ENCODE measurements around the gene ABR. TPM values are rescaled to one million over a fixed set of nuclear protein-coding genes. Genes with fewer than 3 reads are reported as not detected.

Gene ABR
- polyA plus RNA-seq, 3 donors, result 19.8 to 160 (median 26.0) TPM

DNA sequence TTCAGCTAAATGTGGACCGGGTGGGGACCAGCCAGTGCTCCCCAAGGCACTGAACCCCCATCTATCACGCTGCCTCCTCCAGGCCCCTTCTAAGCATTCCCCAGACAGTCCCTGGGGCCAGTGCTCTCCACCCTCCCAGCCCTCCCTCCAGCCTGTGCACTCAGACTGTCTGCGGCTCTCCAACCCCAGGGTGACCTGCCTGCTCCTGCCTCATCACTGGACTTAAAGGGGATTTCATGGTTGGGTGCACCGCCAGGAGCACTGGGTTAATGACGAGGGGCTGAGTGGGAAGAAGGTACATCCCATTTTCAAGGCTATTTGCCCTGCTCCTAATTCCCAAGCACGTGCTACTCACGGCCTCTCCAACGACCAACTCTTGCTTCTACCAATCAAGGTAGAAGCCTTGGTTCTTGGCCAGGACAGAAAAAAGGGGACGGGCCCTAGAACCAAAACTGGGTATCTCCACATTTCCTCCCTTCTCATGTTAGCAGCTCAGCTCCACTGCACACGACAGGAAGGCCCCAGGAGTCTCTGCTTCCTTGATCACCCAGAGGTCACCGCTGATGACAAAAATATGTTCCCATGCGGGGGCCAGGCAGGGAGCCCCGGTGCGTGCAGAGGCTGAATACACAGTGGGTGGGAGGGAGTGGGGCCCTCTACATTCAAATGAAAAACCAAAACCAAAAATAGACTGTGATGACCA, 3.5 kb upstream of the ABR start:
- Histone ChIP-seq H3K4me1 (ENCODE audit: control insufficient read depth in 1 of 2, insufficient read depth in 2 of 2, low read length in 2 of 2) (peaks cover 41 to 54% of the 10 kb centered on the region in 2 donors), H2AFZ (ENCODE audit: insufficient read depth, low read depth, low read length, poor library complexity, severe bottlenecking) (no peak overlapping the region), H3K27me3 (ENCODE audit: control insufficient read depth in 2 of 2, insufficient read depth in 2 of 2, low read length in 2 of 2) (peaks cover 0 to 2% of the 10 kb centered on the region in 2 donors), H4K20me1 (ENCODE audit: insufficient read depth, low read length) (peaks cover 93% of the 10 kb centered on the region), H3K4me2 (replicated peaks; ENCODE audit: extremely low read depth, low read length, poor library complexity, severe bottlenecking) (no peak overlapping the region), H3K79me2 (ENCODE audit: insufficient read depth, low read length) (peaks cover 71% of the 10 kb centered on the region), H3K9ac (ENCODE audit: insufficient read depth, low read length, poor library complexity, severe bottlenecking) (no peak overlapping the region), H3K27ac (ENCODE audit: low read depth in 1 of 2, low read length in 2 of 2) (no peak overlapping the region), H3K36me3 (replicated peaks in 1 of 2; ENCODE audit: control insufficient read depth in 1 of 2, insufficient read depth in 2 of 2, low read length in 2 of 2) (no peaks in the 10 kb centered on the region), H3K4me3 (replicated peaks in 1 of 3; ENCODE audit: low read depth in 2 of 3, low read length in 3 of 3) (no peak overlapping the region), H3K9me3 (replicated peaks in 1 of 2; ENCODE audit: control insufficient read depth in 1 of 2, insufficient read depth in 1 of 2, low read length in 2 of 2) (no peaks in the 10 kb centered on the region)
- intact Hi-C loops (cut with micrococcal nuclease), result no loop called here
- Mint-ChIP-seq H3K27me3 (ENCODE audit: low read depth in 3 of 3) (peaks cover 0 to 16% (median 3%) of the 10 kb centered on the region in 3 donors), H3K36me3 (peaks cover 16% of the 10 kb centered on the region in 2 donors), H3K4me1 (peaks cover 46% of the 10 kb centered on the region), H3K4me3 (no peak overlapping the region), H3K27ac (peak overlapping the region in 1 of 7 donors; percentile 40), H3K9me3 (peaks cover 0 to 2% (median 0%) of the 10 kb centered on the region in 7 donors)
- WGBS (ENCODE audit: insufficient coverage), result 35% methylated on average over 6 of the region's 14 CpGs
- DNase-seq, result peak in 1 of 3 donors; percentile 40
- no peak for TF ChIP-seq CTCF (IDR thresholded peaks at IDR 0.05)

GRCh38 chr17:1182811-1183170, 3.0 kb upstream of the ABR start:
- peaks cover 76% of the 10 kb centered on the region for H3K79me2 ChIP-seq (ENCODE audit: insufficient read depth, low read length)
- Mint-ChIP-seq H3K9me3 (peaks cover 0 to 2% (median 0%) of the 10 kb centered on the region in 7 donors), H3K27me3 (ENCODE audit: low read depth in 3 of 3) (peaks cover 0 to 19% (median 3%) of the 10 kb centered on the region in 3 donors), H3K4me1 (peaks cover 44% of the 10 kb centered on the region), H3K27ac (no peak overlapping the region), H3K4me3 (no peak overlapping the region), H3K36me3 (peaks cover 17% of the 10 kb centered on the region in 2 donors)
- no peak for TF ChIP-seq CTCF (IDR thresholded peaks at IDR 0.05)
- H3K27me3 ChIP-seq (ENCODE audit: control insufficient read depth in 2 of 2, insufficient read depth in 2 of 2, low read length in 2 of 2), result peaks cover 0 to 2% of the 10 kb centered on the region in 2 donors
- DNase-seq, result no peak
- H3K4me1 ChIP-seq (ENCODE audit: control insufficient read depth in 1 of 2, insufficient read depth in 2 of 2, low read length in 2 of 2), result peaks cover 36 to 54% of the 10 kb centered on the region in 2 donors
- H3K4me2 ChIP-seq (replicated peaks; ENCODE audit: extremely low read depth, low read length, poor library complexity, severe bottlenecking), result no peak overlapping the region
- no peaks in the 10 kb centered on the region for H3K36me3 ChIP-seq (replicated peaks in 1 of 2; ENCODE audit: control insufficient read depth in 1 of 2, insufficient read depth in 2 of 2, low read length in 2 of 2)
- WGBS (ENCODE audit: insufficient coverage), result 45% methylated on average over 8 of the region's 11 CpGs
- no peaks in the 10 kb centered on the region for H3K9me3 ChIP-seq (replicated peaks in 1 of 2; ENCODE audit: control insufficient read depth in 1 of 2, insufficient read depth in 1 of 2, low read length in 2 of 2)
- H2AFZ ChIP-seq (ENCODE audit: insufficient read depth, low read depth, low read length, poor library complexity, severe bottlenecking), result no peak overlapping the region
- peaks cover 93% of the 10 kb centered on the region for H4K20me1 ChIP-seq (ENCODE audit: insufficient read depth, low read length)
- intact Hi-C loops (cut with micrococcal nuclease), result no loop called here
- no peak overlapping the region for H3K4me3 ChIP-seq (replicated peaks in 1 of 3; ENCODE audit: low read depth in 2 of 3, low read length in 3 of 3)
- no peak overlapping the region for H3K27ac ChIP-seq (ENCODE audit: low read depth in 1 of 2, low read length in 2 of 2)
- H3K9ac ChIP-seq (ENCODE audit: insufficient read depth, low read length, poor library complexity, severe bottlenecking), result no peak overlapping the region
